A549 (cell line): ENCODE measurements around the gene NTN5. TPM values are rescaled to one million over a fixed set of nuclear protein-coding genes. Genes with fewer than 3 reads are reported as not detected.
"Not testable (repeated sequence)": the region's sequence is repeated elsewhere in the genome, so short reads cannot be mapped to it uniquely, and the experiment has no call there.

ENCODE experiments used
- ATAC-seq, 2 experiments: fragments of 200-7000 bp in 1 of 2; fragments of >200 bp in 1 of 2; cut with Nextera tagmentation in 1 of 2; cut with Tn5 transposase in 1 of 2; 3 replicates each; pipeline versions ENCODE4 v1.8.0 to v1.9.1; 2018 to 2020; ENCODE audit warnings: mild to moderate bottlenecking in 1 of 2, moderate library complexity in 1 of 2
- CTCF ChIA-PET: fragments of 300-600 bp; sonication (Branson Sonifier 250); formaldehyde crosslinking; extraction: SDS; loops from one replicate; lab custom pipeline; 2021; ENCODE audit warnings: antibody characterized with exemption, inconsistent platforms; lab: Yijun Ruan, JAX
- POLR2A ChIA-PET: fragments of 350-600 bp; formaldehyde crosslinking; extraction: SDS; loops from one replicate; lab custom pipeline; 2021; ENCODE audit warnings: antibody characterized with exemption, inconsistent platforms; lab: Yijun Ruan, JAX
- DNase-seq, 2 experiments: peaks; one replicate each; pipeline versions ENCODE4 v3.0.0 to v3.0.0-alpha.2; 2011 to 2016; ENCODE audit warnings: low read depth in 1 of 2, low spot score in 1 of 2
- FAIRE-seq: peaks from 2 replicates; lab custom pipeline; 2011; peaks lifted over from hg19 to GRCh38; lab: Jason Lieb, UNC
- H3K27ac ChIP-seq, 2 experiments: fragments of >200 bp; sonication (Bioruptor Twin); formaldehyde crosslinking; 3 replicates each; pipeline ENCODE4 v1.5.1; 2016 to 2017
- H3K4me1 ChIP-seq: fragments of >200 bp; sonication (Bioruptor Twin); formaldehyde crosslinking; 3 replicates; pipeline ENCODE4 v1.6.1; 2016
- H3K4me2 ChIP-seq: fragments of >200 bp; sonication (Bioruptor Twin); formaldehyde crosslinking; 3 replicates; pipeline ENCODE4 v1.6.1; 2016
- H3K4me3 ChIP-seq: fragments of >200 bp; sonication (Bioruptor Twin); formaldehyde crosslinking; 3 replicates; pipeline ENCODE4 v1.5.1; 2016
- H3K9me3 ChIP-seq: fragments of >200 bp; sonication (Bioruptor Twin); formaldehyde crosslinking; 3 replicates; pipeline ENCODE4 v1.6.1; 2016
- BCL3 ChIP-seq: fragments of >200 bp; sonication (Bioruptor Twin); formaldehyde crosslinking; IDR thresholded peaks from 3 replicates; pipeline ENCODE4 v1.6.1; 2016
- CHD2 ChIP-seq: fragments of 150-350 bp; IDR thresholded peaks from 2 replicates; pipeline ENCODE4 v1.6.1; 2014; ENCODE audit warnings: low read length; ENCODE audit not compliant: partially characterized antibody
- EHF ChIP-seq: fragments of 250-450 bp; sonication (Bioruptor Pico); IDR thresholded peaks from 2 replicates; pipeline ENCODE4 v1.5.0; 2020; ENCODE audit warnings: mild to moderate bottlenecking
- EHMT2 ChIP-seq: fragments of 200-600 bp; sonication (generic); IDR thresholded peaks from 2 replicates; pipeline ENCODE4 v1.6.1; 2016; ENCODE audit warnings: antibody characterized with exemption, low read depth, mild to moderate bottlenecking, moderate library complexity
- JUNB ChIP-seq: fragments of >200 bp; sonication (Bioruptor Twin); formaldehyde crosslinking; IDR thresholded peaks from 2 replicates; pipeline ENCODE4 v1.6.1; 2016
- KDM1A ChIP-seq: fragments of 200-600 bp; sonication (generic); IDR thresholded peaks from 2 replicates; pipeline ENCODE4 v1.6.1; 2016; ENCODE audit warnings: low read depth, mild to moderate bottlenecking
- MAFK ChIP-seq: fragments of 450-650 bp; IDR thresholded peaks from 2 replicates; pipeline ENCODE4 v1.6.1; 2014; ENCODE audit not compliant: partially characterized antibody
- MAZ ChIP-seq: fragments of 150-350 bp; IDR thresholded peaks from 2 replicates; pipeline ENCODE4 v1.6.1; 2014; ENCODE audit warnings: antibody characterized with exemption, low read depth, low read length, borderline replicate concordance
- NPAS2 ChIP-seq: fragments of 250-450 bp; sonication (Bioruptor Pico); IDR thresholded peaks from 2 replicates; pipeline ENCODE4 v1.8.0; 2022; ENCODE audit warnings: mild to moderate bottlenecking, moderate library complexity, borderline replicate concordance
- RFX5 ChIP-seq: fragments of 450-650 bp; IDR thresholded peaks from 2 replicates; pipeline ENCODE4 v1.7.1; 2014; ENCODE audit warnings: antibody characterized with exemption, mild to moderate bottlenecking, moderate library complexity
- ZC3H11A ChIP-seq: fragments of 450-650 bp; IDR thresholded peaks from 2 replicates; pipeline ENCODE4 v1.6.1; 2014; ENCODE audit warnings: antibody characterized with exemption, mild to moderate bottlenecking
- WGBS: methylation state at CpG from one replicate; pipeline ENCODE4 v1.1.6; 2017; ENCODE audit errors: missing lambda C conversion rate; 5-methylcytosine and 5-hydroxymethylcytosine counted together
- polyA plus RNA-seq, 4 experiments: library from polyadenylated mRNA; depleted of rRNA in 3 of 4; stranded (reverse); fragments of >200 nt; fragmentation: RNase III in 1 of 4; extraction: RNeasy Plus Mini Kit Qiagen cat#74134 plus additional on column Dnase treatment in 1 of 4; gene quantifications; 2 replicates in 3 of 4; 3 replicates in 1 of 4; pipeline ENCODE4 v1.2.3, GENCODE V29; 2011 to 2017
- TF ChIP-seq, protein P1 (sequence below): IDR thresholded peaks from 2 replicates; pipeline ENCODE4 v1.6.1; 2012

NTN5 gene
- polyA plus RNA-seq, 2 of the 4 experiments (the other 2 are of a cell fraction): 0.18 to 0.22 TPM

- Histone ChIP-seq H3K4me3 (no peak overlapping the region), H3K9me3 (no peaks in the 10 kb centered on the region), H3K4me2 (peak overlapping the region; percentile 100), H3K27ac (peak overlapping the region; percentile 86 to 92), H3K4me1 (peaks cover 50% of the 10 kb centered on the region)
- CTCF ChIA-PET: interaction anchor here (0.5 to 2.0 kb wide), 10 partner anchors 9 to 515 kb away, joined by 3 to 6 read pairs (median 3); partner anchors contain the start of genes CA11 and FAM83E
- no peak for ATAC-seq
- 79% methylated on average over 22 of the region's 22 CpGs for WGBS
- POLR2A ChIA-PET: interaction anchor here (0.5 to 1.5 kb wide), 5 partner anchors 9 to 77 kb away, joined by 3 to 18 read pairs (median 8); partner anchors contain the start of genes CA11, RPL18 and SPHK2
- FAIRE-seq: no peak
- no peak for DNase-seq
- TF ChIP-seq BCL3 (no peak), JUNB (0 out of 2 replicates have a peak, but pooled peaks have one; percentile 10)
These were observed 39.4 kb downstream of the NTN5 start for GRCh38 chr19:48633148-48634035.

GRCh38 chr19:48632692-48633147 lies 40.1 kb downstream of the NTN5 start:
- Histone ChIP-seq H3K27ac (peak overlapping the region in 1 of 2 experiments; percentile 92; a peak in 4 of 6 replicates), H3K4me3 (no peak overlapping the region), H3K9me3 (no peaks in the 10 kb centered on the region), H3K4me2 (peak overlapping the region; percentile 100; the same call in 1 of the 3 replicates), H3K4me1 (peaks cover 48% of the 10 kb centered on the region)
- DNase-seq (no peak), FAIRE-seq (no peak), ATAC-seq (no peak)
- CTCF ChIA-PET: interaction anchor here (0.7 to 2.0 kb wide), 5 partner anchors 9 to 49 kb away, joined by 3 to 6 read pairs (median 3); no protein-coding TSS in a partner anchor
- TF ChIP-seq EHF (no peak), ZC3H11A (no peak), EHMT2 (no peak), MAZ (no peak), NPAS2 (no peak), MAFK (peak; percentile 73), RFX5 (no peak)
- TF ChIP-seq, protein P1, sequence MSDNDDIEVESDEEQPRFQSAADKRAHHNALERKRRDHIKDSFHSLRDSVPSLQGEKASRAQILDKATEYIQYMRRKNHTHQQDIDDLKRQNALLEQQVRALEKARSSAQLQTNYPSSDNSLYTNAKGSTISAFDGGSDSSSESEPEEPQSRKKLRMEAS: no peak
- POLR2A ChIA-PET: no interaction called here

GRCh38 chr19:48632286-48632685 lies 40.5 kb downstream of the NTN5 start:
- peak overlapping the region in 1 of 2 experiments; percentile 92; a peak in 3 of 6 replicates for H3K27ac ChIP-seq
- H3K4me3 ChIP-seq, H3K9me3 ChIP-seq, ATAC-seq, FAIRE-seq, H3K4me2 ChIP-seq, DNase-seq: not testable (repeated sequence)
- ChIA-PET CTCF (interaction anchor here (0.6 to 2.0 kb wide), 5 partner anchors 8 to 283 kb away, joined by 3 to 5 read pairs (median 3); no protein-coding TSS in a partner anchor), POLR2A (interaction anchor here (2.7 kb wide), 1 partner anchor 13 kb away, joined by 19 read pairs; the partner anchor contains the start of genes RPL18 and SPHK2)
- WGBS: 95% methylated on average over 11 of the region's 11 CpGs
- peaks cover 52% of the 10 kb centered on the region for H3K4me1 ChIP-seq

DNA sequence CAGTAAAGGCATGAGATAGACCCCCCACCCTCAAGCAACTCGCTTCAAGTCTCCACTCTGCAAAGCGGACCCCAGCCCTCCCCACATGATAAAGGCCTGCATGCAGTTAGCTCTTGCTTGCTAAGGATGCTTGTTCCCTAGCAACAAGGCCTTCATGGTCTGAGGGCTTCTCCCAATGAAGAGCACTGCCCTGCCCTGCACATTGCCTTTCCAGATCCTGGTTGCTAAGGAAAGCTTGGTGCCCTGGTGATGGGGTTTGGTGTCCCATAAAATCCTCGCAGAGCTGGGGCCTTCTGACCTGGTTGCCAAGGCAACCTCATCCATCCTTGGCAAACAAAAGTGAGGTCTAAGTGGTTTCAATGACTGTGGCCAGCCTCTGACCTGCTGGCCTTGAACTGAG lies 41.6 kb downstream of the NTN5 start:
- ATAC-seq (no peak), FAIRE-seq (no peak), DNase-seq (no peak)
- no peak overlapping the region for H3K4me3 ChIP-seq
- no peaks in the 10 kb centered on the region for H3K9me3 ChIP-seq
- H3K4me1 ChIP-seq: peaks cover 49% of the 10 kb centered on the region
- H3K27ac ChIP-seq: no peak overlapping the region
- TF ChIP-seq RFX5 (peak; percentile 42; the same call in 1 of the 2 replicates), CHD2 (no peak), KDM1A (peak; percentile 84; the same call in 1 of the 2 replicates)
- 88% methylated on average over 3 of the region's 3 CpGs for WGBS
- CTCF ChIA-PET: interaction anchor here (0.6 to 1.6 kb wide), 5 partner anchors 15 to 696 kb away, joined by 3 to 6 read pairs (median 4); partner anchors contain the start of gene CA11
- POLR2A ChIA-PET: interaction anchor here (2.7 kb wide), 1 partner anchor 12 kb away, joined by 19 read pairs; the partner anchor contains the start of genes RPL18 and SPHK2
- no peak overlapping the region for H3K4me2 ChIP-seq
